Aorta (tissue), 5 donors: ENCODE data around the gene KCNJ11. TPM values are rescaled to one million over a fixed set of nuclear protein-coding genes. Genes with fewer than 3 reads are reported as not detected.

ENCODE experiments used
- ATAC-seq: fragments of 200-7000 bp; cut with Tn5 transposase; one replicate; pipeline ENCODE4 v1.9.1; 2022; ENCODE audit warnings: moderate library complexity; ENCODE audit not compliant: low FRiP score
- DNase-seq, 2 donors: peaks; one replicate each; pipeline ENCODE4 v3.0.0-alpha.2; 2020
- H3K27ac ChIP-seq, 2 donors: one replicate each; pipeline ENCODE4 v1.5.1; 2013; ENCODE audit warnings: low read length in 2 of 2, mild to moderate bottlenecking in 2 of 2, moderate library complexity in 2 of 2, control low read depth in 1 of 2, inconsistent platforms in 1 of 2, low read depth in 1 of 2
- H3K27me3 ChIP-seq, 2 donors: one replicate each; pipeline ENCODE4 v1.6.1; 2013; ENCODE audit warnings: control low read depth in 1 of 2, low read length in 1 of 2, mild to moderate bottlenecking in 1 of 2, moderate library complexity in 1 of 2; ENCODE audit not compliant: insufficient read depth in 2 of 2, control insufficient read depth in 1 of 2
- H3K36me3 ChIP-seq, 2 donors: one replicate each; pipeline ENCODE4 v1.6.1; 2013; ENCODE audit warnings: control low read depth in 1 of 2, low read length in 1 of 2, mild to moderate bottlenecking in 1 of 2; ENCODE audit not compliant: insufficient read depth in 2 of 2, control insufficient read depth in 1 of 2
- H3K4me1 ChIP-seq, 2 donors: one replicate each; pipeline ENCODE4 v1.6.1; 2013; ENCODE audit warnings: low read length in 2 of 2, control low read depth in 1 of 2, mild to moderate bottlenecking in 1 of 2, moderate library complexity in 1 of 2; ENCODE audit not compliant: insufficient read depth in 2 of 2, control insufficient read depth in 1 of 2
- H3K4me3 ChIP-seq, 2 donors: one replicate each; pipeline ENCODE4 v1.5.1; 2013; ENCODE audit warnings: low read length in 2 of 2, control low read depth in 1 of 2, mild to moderate bottlenecking in 1 of 2
- H3K9me3 ChIP-seq: one replicate; pipeline ENCODE4 v1.6.1; 2013; ENCODE audit warnings: mild to moderate bottlenecking, low read length; ENCODE audit not compliant: control insufficient read depth
- WGBS, 2 donors: extraction: QIAGEN DNeasy Blood & Tissue Kit; methylation state at CpG; one replicate each; pipeline ENCODE4 v1.1.7; 2013; 5-methylcytosine and 5-hydroxymethylcytosine counted together
- intact Hi-C, 2 donors: fragments of 100-400 bp; cut with DNase I; formaldehyde crosslinking; loops; one replicate each; pipeline versions ENCODE4 v1.14.2 to v1.15.0; 2022
- polyA plus RNA-seq, 2 donors: library from polyadenylated mRNA; stranded (reverse); fragments of 200-250 nt; gene quantifications; one replicate each; pipeline ENCODE4 v1.2.3, GENCODE V29; 2013
- total RNA-seq, 2 donors: library from RNA; stranded (reverse); fragmentation: NEBNext Ultra II Directional; extraction: Animal tissue kit (Norgen Biotek cat#: 25700); gene quantifications; one replicate each; pipeline ENCODE4 v1.2.1, GENCODE V29; 2021
- donor health status: healthy with polysubstance abuse.
- donor health status: Bipolar disorder and iron deficiency.
- donor health status: DM: no; HTN: no; CAD: no.
- donor health status: DM: no; HTN: no; CAD: no.
- donor health status: DM: yes; HTN: yes; CAD: no.

Gene KCNJ11
- total and polyA plus RNA-seq, 4 donors = 1.0 to 3.8 (median 1.5) TPM

GRCh38 chr11:17389211-17389956, 925 bp upstream of the KCNJ11 start:
- Histone ChIP-seq H3K27me3 (no peaks in the 10 kb centered on the region), H3K4me1 (no peaks in the 10 kb centered on the region), H3K27ac (no peak overlapping the region), H3K9me3 (no peaks in the 10 kb centered on the region), H3K4me3 (peak overlapping the region; percentile 36 to 51), H3K36me3 (no peaks in the 10 kb centered on the region)
- ATAC-seq (peak; percentile 64), DNase-seq (peak; percentile 74 to 92)
- WGBS, 2 donors = 3 to 5% methylated on average over 28 to 55 of the region's 55 CpGs
- intact Hi-C loops = no loop called here

GRCh38 chr11:17387811-17388210, 648 bp downstream of the KCNJ11 start:
- no peak for DNase-seq
- H3K4me1 ChIP-seq = no peaks in the 10 kb centered on the region
- intact Hi-C loops = no loop called here
- 96 to 97% methylated on average over 20 of the region's 20 CpGs for WGBS, 2 donors
- no peak overlapping the region for H3K27ac ChIP-seq
- no peak for ATAC-seq
- no peaks in the 10 kb centered on the region for H3K27me3 ChIP-seq
- H3K36me3 ChIP-seq = no peaks in the 10 kb centered on the region
- H3K9me3 ChIP-seq = no peaks in the 10 kb centered on the region
- H3K4me3 ChIP-seq = no peak overlapping the region

- intact Hi-C loops = no loop called here
- no peak overlapping the region for H3K27ac ChIP-seq
- H3K4me3 ChIP-seq = no peak overlapping the region
- H3K9me3 ChIP-seq = no peaks in the 10 kb centered on the region
- ATAC-seq = no peak
- H3K36me3 ChIP-seq = no peaks in the 10 kb centered on the region
- WGBS, 2 donors = 98% methylated on average over 20 of the region's 20 CpGs
- DNase-seq = no peak
- no peaks in the 10 kb centered on the region for H3K4me1 ChIP-seq
- H3K27me3 ChIP-seq = no peaks in the 10 kb centered on the region
Measured at GRCh38 chr11:17387254-17387653, 1.2 kb downstream of the KCNJ11 start.

GRCh38 chr11:17386331-17387084, 2.0 kb downstream of the KCNJ11 start:
- Histone ChIP-seq H3K9me3 (no peaks in the 10 kb centered on the region), H3K4me3 (no peak overlapping the region), H3K27me3 (no peaks in the 10 kb centered on the region), H3K4me1 (no peaks in the 10 kb centered on the region), H3K36me3 (no peaks in the 10 kb centered on the region), H3K27ac (no peak overlapping the region)
- WGBS, 2 donors = 55 to 57% methylated on average over 23 of the region's 23 CpGs
- DNase-seq (peak in 1 of 2 donors; percentile 87), ATAC-seq (peak; percentile 61)
- intact Hi-C loops = no loop called here

GRCh38 chr11:17385926-17386325, 2.5 kb downstream of the KCNJ11 start:
- Histone ChIP-seq H3K27ac (no peak overlapping the region), H3K27me3 (no peaks in the 10 kb centered on the region), H3K36me3 (no peaks in the 10 kb centered on the region), H3K9me3 (no peaks in the 10 kb centered on the region), H3K4me1 (no peaks in the 10 kb centered on the region), H3K4me3 (no peak overlapping the region)
- 65 to 76% methylated on average over 5 to 6 of the region's 6 CpGs for WGBS, 2 donors
- DNase-seq (no peak), ATAC-seq (no peak)
- intact Hi-C loops = no loop called here

GRCh38 chr11:17385492-17385891, 3.0 kb downstream of the KCNJ11 start:
- WGBS, 2 donors = 88 to 95% methylated on average over 5 of the region's 5 CpGs
- no peaks in the 10 kb centered on the region for H3K36me3 ChIP-seq
- intact Hi-C loops = no loop called here
- H3K27me3 ChIP-seq = no peaks in the 10 kb centered on the region
- no peak overlapping the region for H3K27ac ChIP-seq
- no peak for ATAC-seq
- no peak for DNase-seq
- no peaks in the 10 kb centered on the region for H3K9me3 ChIP-seq
- H3K4me3 ChIP-seq = no peak overlapping the region
- no peaks in the 10 kb centered on the region for H3K4me1 ChIP-seq

GRCh38 chr11:17384002-17384511, 4.4 kb downstream of the KCNJ11 start:
- ATAC-seq (peak; percentile 83), DNase-seq (peak; percentile 89 to 94)
- no peaks in the 10 kb centered on the region for H3K9me3 ChIP-seq
- H3K36me3 ChIP-seq = peaks cover 0 to 2% of the 10 kb centered on the region in 2 donors
- intact Hi-C loops = loop anchor here (1.0 kb wide), 1 partner anchor 120 kb away; no protein-coding TSS in a partner anchor
- H3K27ac ChIP-seq = no peak overlapping the region
- no peaks in the 10 kb centered on the region for H3K27me3 ChIP-seq
- H3K4me3 ChIP-seq = no peak overlapping the region
- no peaks in the 10 kb centered on the region for H3K4me1 ChIP-seq
- 43 to 45% methylated on average over 6 of the region's 6 CpGs for WGBS, 2 donors

GRCh38 chr11:17383461-17383860, 5.0 kb downstream of the KCNJ11 start:
- DNase-seq (no peak), ATAC-seq (no peak)
- Histone ChIP-seq H3K4me3 (no peak overlapping the region), H3K9me3 (no peaks in the 10 kb centered on the region), H3K4me1 (no peaks in the 10 kb centered on the region), H3K36me3 (peaks cover 0 to 2% of the 10 kb centered on the region in 2 donors), H3K27me3 (no peaks in the 10 kb centered on the region), H3K27ac (no peak overlapping the region)
- intact Hi-C loops = no loop called here
- WGBS, 2 donors = 87 to 89% methylated on average over 1 of the region's 1 CpG
